ENCODE measurements around the gene PCSK9. TPM values are rescaled to one million over a fixed set of nuclear protein-coding genes. Genes with fewer than 3 reads are reported as not detected.

Gene PCSK9
- total RNA-seq, 4 donors from 2014 or later: 0.44 to 4.3 (median 2.5) TPM

GRCh38 chr1:55063577-55063942 lies 24.2 kb downstream of the PCSK9 start:
- H3K36me3 ChIP-seq: peaks cover 0 to 30% (median 6%) of the 10 kb centered on the region in 3 donors
- H3K27me3 ChIP-seq: no peaks in the 10 kb centered on the region
- no peak for TF ChIP-seq EP300 (IDR thresholded peaks at IDR 0.05)
- TF ChIP-seq CTCF (IDR thresholded peaks at IDR 0.05): no peak
- no peak for TF ChIP-seq POLR2A (IDR thresholded peaks at IDR 0.05)
- no peak overlapping the region for H3K4me3 ChIP-seq
- no peak overlapping the region for H3K27ac ChIP-seq
- no peaks in the 10 kb centered on the region for H3K9me3 ChIP-seq
- 92 to 96% methylated on average over 8 to 9 of the region's 9 CpGs for WGBS, 2 donors
- peaks cover 0 to 17% (median 0%) of the 10 kb centered on the region in 4 donors for H3K4me1 ChIP-seq
- no peak for DNase-seq (ENCODE audit: low spot score in 2 of 2)

- peaks cover 0 to 17% (median 0%) of the 10 kb centered on the region in 4 donors for H3K4me1 ChIP-seq
- no peak for DNase-seq (ENCODE audit: low spot score in 2 of 2)
- H3K4me3 ChIP-seq: no peak overlapping the region
- H3K9me3 ChIP-seq: no peaks in the 10 kb centered on the region
- no peaks in the 10 kb centered on the region for H3K27me3 ChIP-seq
- H3K27ac ChIP-seq: no peak overlapping the region
- 56 to 62% methylated on average over 12 of the region's 12 CpGs for WGBS, 2 donors
- H3K36me3 ChIP-seq: peaks cover 0 to 35% (median 7%) of the 10 kb centered on the region in 3 donors
- no peak for TF ChIP-seq POLR2A (IDR thresholded peaks at IDR 0.05)
- no peak for TF ChIP-seq EP300 (IDR thresholded peaks at IDR 0.05)
- TF ChIP-seq CTCF (IDR thresholded peaks at IDR 0.05): no peak
These were observed 24.8 kb downstream of the PCSK9 start for GRCh38 chr1:55064071-55064581.

GRCh38 chr1:55064861-55065263 lies 25.5 kb downstream of the PCSK9 start:
- Histone ChIP-seq H3K27ac (no peak overlapping the region), H3K4me1 (peaks cover 0 to 17% (median 0%) of the 10 kb centered on the region in 4 donors), H3K27me3 (no peaks in the 10 kb centered on the region), H3K36me3 (peaks cover 0 to 43% (median 7%) of the 10 kb centered on the region in 3 donors), H3K4me3 (no peak overlapping the region), H3K9me3 (no peaks in the 10 kb centered on the region)
- DNase-seq (ENCODE audit: low spot score in 2 of 2): no peak
- WGBS, 2 donors: 36 to 42% methylated on average over 2 of the region's 2 CpGs
- no peak for TF ChIP-seq CTCF (IDR thresholded peaks at IDR 0.05)
- no peak for TF ChIP-seq EP300 (IDR thresholded peaks at IDR 0.05)
- TF ChIP-seq POLR2A (IDR thresholded peaks at IDR 0.05): no peak

DNA sequence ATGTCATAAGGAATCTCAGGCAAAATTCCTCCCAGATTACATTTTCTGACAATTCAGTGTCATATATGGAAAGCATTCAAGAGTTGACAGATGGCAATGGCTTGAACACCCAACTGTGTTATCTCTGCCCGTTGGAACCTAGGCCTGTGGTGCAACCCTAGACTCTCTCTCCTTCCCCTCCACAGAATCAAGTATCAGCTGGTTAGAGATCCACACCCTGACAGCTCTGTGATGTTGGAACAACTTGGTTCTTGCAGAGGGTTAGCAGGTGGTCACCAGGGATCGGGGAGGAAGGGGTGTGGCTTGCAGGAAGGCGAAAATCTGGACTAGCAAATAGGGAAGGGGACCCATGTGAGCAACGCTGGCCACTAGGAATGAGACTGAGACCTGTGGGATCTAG lies 26.3 kb downstream of the PCSK9 start:
- TF ChIP-seq EP300 (IDR thresholded peaks at IDR 0.05): no peak
- no peak for TF ChIP-seq CTCF (IDR thresholded peaks at IDR 0.05)
- no peak for TF ChIP-seq POLR2A (IDR thresholded peaks at IDR 0.05)
- Histone ChIP-seq H3K27ac (no peak overlapping the region), H3K4me3 (no peak overlapping the region), H3K4me1 (peaks cover 0 to 17% (median 0%) of the 10 kb centered on the region in 4 donors), H3K27me3 (no peaks in the 10 kb centered on the region), H3K9me3 (no peaks in the 10 kb centered on the region), H3K36me3 (peaks cover 0 to 50% (median 7%) of the 10 kb centered on the region in 3 donors)
- WGBS, 2 donors: 91 to 92% methylated on average over 4 of the region's 4 CpGs
- DNase-seq (ENCODE audit: low spot score in 2 of 2): no peak

GRCh38 chr1:55067022-55067778 lies 27.9 kb downstream of the PCSK9 start:
- peaks cover 0 to 12% (median 0%) of the 10 kb centered on the region in 4 donors for H3K4me1 ChIP-seq
- H3K27me3 ChIP-seq: no peaks in the 10 kb centered on the region
- no peak overlapping the region for H3K27ac ChIP-seq
- DNase-seq (ENCODE audit: low spot score in 2 of 2): no peak
- no peak for TF ChIP-seq EP300 (IDR thresholded peaks at IDR 0.05)
- no peak for TF ChIP-seq POLR2A (IDR thresholded peaks at IDR 0.05)
- no peak for TF ChIP-seq CTCF (IDR thresholded peaks at IDR 0.05)
- 88 to 91% methylated on average over 17 of the region's 17 CpGs for whole genome bisulfite sequencing, 2 donors
- no peak overlapping the region for H3K4me3 ChIP-seq
- H3K9me3 ChIP-seq: no peaks in the 10 kb centered on the region
- H3K36me3 ChIP-seq: peaks cover 0 to 66% (median 15%) of the 10 kb centered on the region in 3 donors
